ENCODE results near the gene FDPS.
A peak's percentile ranks its signal among the peaks of the same experiment; 100 is the strongest.
"Not testable (repeated sequence)": the region's sequence is repeated elsewhere in the genome, so short reads cannot be mapped to it uniquely, and the experiment has no call there.

The FDPS gene

GRCh38 chr1:155320661-155321617 lies 12.3 kb downstream of the FDPS start, which contains the start of gene RUSC1:
TSS of gene RUSC1 (plus strand) at chr1:155320894. CDS start at chr1:155321774, 880 bp downstream.
- peak; percentile 67 for DNase-seq

GRCh38 chr1:155321639-155322503 lies 13.2 kb downstream of the FDPS start:
- peak; percentile 52 for DNase-seq

GRCh38 chr1:155322571-155322952 lies 13.9 kb downstream of the FDPS start:
- DNase-seq: no peak

GRCh38 chr1:155322953-155323728 lies 14.5 kb downstream of the FDPS start:
- peak; percentile 96 for DNase-seq

GRCh38 chr1:155323729-155324036 lies 15.0 kb downstream of the FDPS start:
- DNase-seq: peak; percentile 93

- DNase-seq: peak; percentile 99
Observed at GRCh38 chr1:155324037-155324716, 15.5 kb downstream of the FDPS start.

- no peak for DNase-seq
Observed at GRCh38 chr1:155324717-155325602, 16.3 kb downstream of the FDPS start.

GRCh38 chr1:155325603-155325893 lies 16.9 kb downstream of the FDPS start:
- no peak for DNase-seq

GRCh38 chr1:155326020-155326526 lies 17.4 kb downstream of the FDPS start:
- no peak for DNase-seq

- no peak for DNase-seq
Observed at GRCh38 chr1:155326631-155327037, 18.0 kb downstream of the FDPS start.

GRCh38 chr1:155327981-155328380 lies 19.3 kb downstream of the FDPS start:
- DNase-seq: no peak

GRCh38 chr1:155328856-155329255 lies 20.2 kb downstream of the FDPS start:
- DNase-seq: not testable (repeated sequence)

- DNase-seq: no peak
Observed at GRCh38 chr1:155329980-155330598, 21.4 kb downstream of the FDPS start.

GRCh38 chr1:155334962-155335361 lies 26.3 kb downstream of the FDPS start:
- DNase-seq: no peak

- DNase-seq: no peak
Observed at GRCh38 chr1:155339515-155340097, 30.9 kb downstream of the FDPS start.

GRCh38 chr1:155342842-155343241 lies 34.2 kb downstream of the FDPS start:
- no peak for DNase-seq

- DNase-seq: no peak
Observed at GRCh38 chr1:155352631-155353030, 44.0 kb downstream of the FDPS start.

- no peak for DNase-seq
Observed at GRCh38 chr1:155360051-155360450, 51.4 kb downstream of the FDPS start.

Data from NCI-H345 (cell line).